G401 (cell line): Measurements from ENCODE around the gene WDR59. TPM values are rescaled to one million over a fixed set of nuclear protein-coding genes. Genes with fewer than 3 reads are reported as not detected.
A peak's percentile ranks its signal among the peaks of the same experiment; 100 is the strongest.
"Not testable (repeated sequence)": the region's sequence is repeated elsewhere in the genome, so short reads cannot be mapped to it uniquely, and the experiment has no call there.

Experiments
- DNase-seq: peaks from one replicate; pipeline ENCODE4 v3.0.0-alpha.2; 2015; ENCODE audit warnings: low spot score
- in situ Hi-C: cut with HindIII; loops from 2 replicates; pipeline ENCODE4 v1.10.0; 2016; ENCODE audit warnings: low sequenced_read_pairs, mixed read lengths
- total RNA-seq: library from RNA; depleted of rRNA; stranded (reverse); fragments of >200 nt; shearing (Covaris generic); gene quantifications from 2 replicates; pipeline ENCODE4 v1.2.3, GENCODE V29; 2014

The WDR59 gene
- total RNA-seq, 1 experiment from 2014 or later, result 39.5 TPM

- in situ Hi-C loops, result no loop called here
- DNase-seq, result no peak
Observed at GRCh38 chr16:74923766-74924460, 61.0 kb downstream of the WDR59 start.

DNA sequence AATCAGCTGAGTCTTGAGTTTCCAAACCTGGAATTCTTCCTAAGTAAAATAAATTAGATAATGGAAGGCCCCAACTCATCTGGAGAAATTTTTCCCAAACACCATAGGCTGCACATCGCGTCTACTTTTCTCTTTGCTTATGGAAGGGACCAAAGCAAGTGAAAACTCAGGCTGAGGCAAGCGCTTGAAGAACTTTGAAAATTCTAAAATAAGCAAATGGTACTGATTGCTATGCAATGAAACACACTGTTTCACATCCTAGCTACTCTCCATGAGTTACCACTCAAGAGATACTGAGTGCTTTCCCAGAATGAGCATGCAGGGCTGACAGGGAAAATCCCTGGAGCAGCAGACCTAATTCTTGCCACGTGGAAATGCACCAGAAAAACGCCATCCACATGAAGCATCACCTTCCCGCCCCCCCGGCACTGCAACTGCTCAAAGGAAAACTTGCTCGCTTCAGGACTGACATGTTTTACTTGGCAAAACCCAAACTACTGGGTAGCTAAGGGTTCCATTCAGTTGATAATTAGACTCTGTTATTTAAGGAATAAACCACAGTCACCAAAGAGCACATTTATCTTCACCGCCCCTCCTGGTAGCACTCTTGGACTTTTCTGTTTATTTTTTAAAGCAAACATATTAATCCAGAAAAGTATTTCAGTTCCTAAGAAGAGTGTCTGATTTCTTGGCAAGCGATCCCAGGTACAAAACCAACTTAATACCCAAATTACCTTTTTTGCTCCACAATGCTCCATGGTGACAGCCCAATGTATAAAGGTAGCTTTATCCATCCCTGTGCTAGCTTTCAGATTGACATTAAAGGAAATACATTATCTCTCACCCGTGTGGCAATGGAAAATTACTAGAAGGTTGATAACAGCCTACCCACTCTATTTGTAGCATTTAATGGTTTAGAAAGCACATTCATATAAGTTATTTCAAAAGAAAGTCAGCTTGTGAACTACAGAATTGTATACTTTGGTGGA is 62.5 kb downstream of the WDR59 start:
- in situ Hi-C loops, result no loop called here
- DNase-seq, result no peak

DNA sequence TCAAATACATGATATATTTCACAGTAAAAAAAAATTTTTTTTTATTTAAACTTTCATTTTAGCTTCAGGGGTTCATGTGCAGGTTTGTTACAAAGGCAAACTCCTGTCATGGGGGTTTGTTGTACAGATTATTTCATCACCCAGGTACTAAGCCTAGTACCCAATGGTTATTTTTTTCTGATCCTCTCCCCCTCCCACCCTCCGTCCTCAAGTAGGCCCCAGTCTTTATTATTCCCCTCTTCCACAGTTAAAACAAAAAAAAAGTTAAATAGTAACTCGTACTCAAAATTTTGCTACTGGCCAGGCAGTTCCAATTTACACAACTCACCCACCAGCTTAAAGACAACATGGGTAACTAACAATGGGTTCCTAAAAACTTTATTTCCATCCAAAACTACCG is 63.9 kb downstream of the WDR59 start:
- DNase-seq, result no peak
- in situ Hi-C loops, result no loop called here

DNA sequence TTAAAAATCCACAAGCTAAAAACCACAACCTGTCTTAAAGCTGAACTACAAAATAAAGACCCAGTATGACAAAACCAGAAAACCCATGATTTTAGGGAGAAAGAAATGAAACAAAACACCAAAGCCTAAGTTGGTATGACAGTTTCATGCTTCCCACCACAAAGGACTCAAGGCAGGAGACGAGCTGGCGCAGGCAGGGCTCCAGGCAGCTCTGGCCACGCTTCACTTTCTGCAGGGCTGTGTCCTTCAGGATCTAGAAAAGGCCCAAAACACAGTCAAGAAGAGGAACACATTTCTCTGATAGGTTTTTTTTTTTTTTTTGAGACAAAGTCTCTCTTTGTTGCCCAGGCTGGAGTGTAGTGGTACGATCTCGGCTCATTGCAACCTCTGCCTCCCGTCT is 75.3 kb downstream of the WDR59 start:
- in situ Hi-C loops, result no loop called here
- DNase-seq, result peak; percentile 5

DNA sequence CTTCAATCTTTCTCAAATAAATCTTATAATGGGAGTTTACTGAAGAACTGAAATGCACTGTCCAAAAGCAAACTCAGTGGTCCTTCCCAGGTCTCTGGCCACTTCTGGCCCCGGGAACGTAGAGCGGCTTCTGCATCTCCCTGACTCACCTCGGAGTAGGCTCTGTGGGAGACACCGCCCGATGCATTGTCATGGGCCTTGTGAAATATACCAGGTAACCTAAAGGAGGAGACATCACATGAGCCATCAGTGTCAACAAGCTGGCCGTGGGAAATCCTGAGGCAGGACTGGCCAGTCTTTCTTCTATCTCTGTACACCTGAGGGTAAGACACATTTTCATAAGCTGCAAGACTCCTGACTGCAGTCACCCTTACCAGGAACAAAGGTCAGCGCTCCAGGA is 76.2 kb downstream of the WDR59 start:
- in situ Hi-C loops, DNase-seq: not testable (repeated sequence)

- in situ Hi-C loops, result no loop called here
- no peak for DNase-seq
Observed at GRCh38 chr16:74903901-74904678, 80.8 kb downstream of the WDR59 start.

DNA sequence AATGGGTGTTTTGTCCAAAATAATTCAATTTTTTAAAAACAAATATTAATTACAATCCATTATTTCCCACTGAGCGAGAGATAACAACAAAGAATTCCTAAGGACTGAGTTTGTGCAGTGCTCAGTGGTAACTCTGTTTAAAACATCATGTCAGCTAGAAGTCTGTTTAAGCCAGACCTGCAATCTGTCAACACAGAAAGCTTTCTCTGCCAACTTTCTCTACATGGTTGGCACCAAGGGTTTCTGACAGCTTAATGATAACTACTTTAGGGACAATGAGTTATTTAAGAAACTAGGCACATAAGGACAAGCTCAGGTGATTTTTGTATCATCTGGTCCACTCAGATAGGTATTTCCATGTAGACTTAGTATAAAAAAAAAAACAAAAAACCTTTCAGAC is 81.8 kb downstream of the WDR59 start:
- in situ Hi-C loops, result no loop called here
- no peak for DNase-seq

DNA sequence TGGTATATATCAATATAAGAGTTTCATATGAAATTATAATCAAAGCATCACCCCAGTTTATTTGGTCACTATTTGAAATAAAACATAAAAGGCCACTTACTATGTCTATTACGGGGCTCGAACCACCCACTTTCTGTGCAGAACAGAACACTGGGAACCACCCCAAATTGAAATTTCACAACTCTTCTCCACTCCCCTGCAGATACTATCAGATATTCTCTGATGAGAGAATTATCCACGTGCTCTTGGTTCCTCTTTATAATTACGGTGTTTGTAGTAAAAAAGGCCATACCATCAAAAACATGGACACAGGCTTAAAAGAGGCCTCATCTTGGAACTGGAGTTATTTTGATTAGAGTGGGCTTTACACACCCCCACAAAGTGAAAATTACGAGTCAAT is 82.8 kb downstream of the WDR59 start:
- in situ Hi-C loops, result no loop called here
- DNase-seq, result no peak

DNA sequence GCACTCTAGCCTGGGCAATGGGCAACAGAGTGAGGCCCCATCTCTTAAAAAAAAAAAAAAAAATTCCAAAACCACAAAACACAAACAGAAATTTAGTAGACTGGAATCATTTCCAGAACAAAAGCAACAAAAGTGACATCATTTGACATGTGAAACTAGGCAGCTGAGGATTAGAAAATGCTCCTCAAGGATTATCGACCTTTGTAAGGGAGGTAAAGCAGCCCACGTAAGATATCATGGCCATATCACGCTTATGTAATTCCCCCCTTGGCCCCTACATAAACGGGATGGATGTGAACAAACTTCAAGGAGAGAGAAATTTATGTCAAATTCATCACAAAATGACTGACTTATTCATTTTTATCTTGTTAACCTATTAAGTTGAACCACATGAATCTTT is 83.3 kb downstream of the WDR59 start:
- no peak for DNase-seq
- in situ Hi-C loops, result no loop called here

DNA sequence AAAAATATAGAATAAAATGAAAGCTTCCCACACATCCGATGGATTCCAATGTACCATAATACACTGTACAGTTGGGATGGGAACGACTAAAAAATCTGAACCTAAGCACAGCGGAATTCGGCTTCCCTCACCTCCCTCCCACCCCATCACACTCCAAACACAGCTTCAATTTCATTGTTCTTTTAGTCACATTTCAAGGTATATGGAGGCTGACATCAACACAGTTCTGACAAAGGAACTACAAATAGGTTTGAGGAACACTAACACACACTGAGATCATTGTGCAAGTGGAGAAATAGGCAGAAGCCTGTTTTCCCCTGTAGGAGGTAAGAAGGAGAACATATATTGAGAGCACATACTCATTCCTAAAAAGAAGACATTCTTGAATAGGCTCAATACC is 85.1 kb downstream of the WDR59 start:
- in situ Hi-C loops, result no loop called here

GRCh38 chr16:74898659-74899058 is 86.3 kb downstream of the WDR59 start:
- in situ Hi-C loops, result no loop called here
- peak; percentile 9 for DNase-seq

More for the DNA sequence above, 85.1 kb downstream of the WDR59 start:
- no peak for DNase-seq

GRCh38 chr16:74896389-74897370 is 88.2 kb downstream of the WDR59 start:
- DNase-seq, result no peak
- in situ Hi-C loops, result no loop called here

DNA sequence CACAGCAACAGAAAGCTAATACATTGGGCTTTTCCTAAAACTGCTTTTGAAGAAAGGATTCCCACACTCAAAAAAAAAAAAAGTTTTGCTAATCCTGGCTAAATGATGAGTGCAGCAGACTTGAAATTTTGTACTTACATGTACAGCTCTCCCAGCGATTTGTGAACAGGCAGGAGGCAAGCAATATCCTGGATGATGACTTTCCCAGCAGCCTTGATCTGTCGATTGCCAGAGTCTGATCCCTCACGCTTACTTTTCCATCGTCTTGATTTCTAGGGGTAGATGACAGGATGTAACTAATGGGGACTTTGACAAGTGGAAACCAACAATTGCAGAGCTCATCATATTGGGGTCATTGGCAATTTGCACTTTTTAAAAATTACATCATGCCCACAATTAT is 91.4 kb downstream of the WDR59 start:
- in situ Hi-C loops, result no loop called here
- DNase-seq, result no peak

GRCh38 chr16:74892574-74893461 is 92.1 kb downstream of the WDR59 start:
- in situ Hi-C loops, result no loop called here
- DNase-seq, result no peak

DNA sequence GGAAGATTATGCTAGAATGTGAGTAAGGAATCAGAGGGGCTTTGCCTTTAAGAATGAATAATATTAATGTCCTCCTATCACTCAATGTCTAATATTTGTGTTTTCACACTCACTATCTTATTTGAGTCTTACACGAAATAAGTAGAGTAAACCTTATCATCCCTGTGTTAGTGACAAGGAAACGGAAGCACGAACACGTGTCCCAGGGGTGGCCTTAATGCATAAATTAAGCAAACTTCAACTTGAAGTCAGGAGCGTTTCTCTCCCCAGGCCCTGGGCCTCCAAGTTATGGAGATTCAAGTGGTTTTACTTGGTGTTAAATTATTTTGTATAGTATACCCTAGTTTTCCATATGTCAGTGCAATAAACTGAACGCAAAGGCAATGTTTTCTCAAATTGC is 96.0 kb downstream of the WDR59 start:
- in situ Hi-C loops, result no loop called here

GRCh38 chr16:74888232-74888862 is 96.6 kb downstream of the WDR59 start:
- DNase-seq, result no peak
- in situ Hi-C loops, result no loop called here

More for the DNA sequence above, 96.0 kb downstream of the WDR59 start:
- no peak for DNase-seq

- in situ Hi-C loops, result no loop called here
- DNase-seq, result no peak
Observed at GRCh38 chr16:74887084-74887483, 97.8 kb downstream of the WDR59 start.
